A673 (cell line): ENCODE data around the gene BNIPL. TPM values are rescaled to one million over a fixed set of nuclear protein-coding genes. Genes with fewer than 3 reads are reported as not detected.

ENCODE experiments used
- BruUV-seq: library from RNA; stranded (reverse); fragments of 400-500 nt; replicated peaks from 2 replicates; lab custom pipeline; 2021; lab: Mats Ljungman, UMichigan
- CTCF ChIA-PET: fragments of 300-600 bp; sonication (Branson Sonifier 250); formaldehyde crosslinking; loops from one replicate; lab custom pipeline; 2022; ENCODE audit warnings: antibody characterized with exemption; lab: Charles Lee
- POLR2A ChIA-PET: fragments of 300-600 bp; sonication (Branson Sonifier 250); formaldehyde crosslinking; loops from one replicate; lab custom pipeline; 2022; ENCODE audit warnings: antibody characterized with exemption; ENCODE audit not compliant: low non-redundant PET; lab: Charles Lee
- DNase-seq: peaks from one replicate; pipeline ENCODE4 v3.0.0-alpha.2; 2015; ENCODE audit warnings: low spot score
- H3K27ac ChIP-seq: fragments of 200-600 bp; sonication (generic); 2 replicates; pipeline ENCODE4 v1.5.1; 2016; ENCODE audit warnings: mixed run types, low read depth, mild to moderate bottlenecking, mixed read lengths, antibody characterized with exemption, low read length; ENCODE audit not compliant: poor library complexity, severe bottlenecking
- H3K27me3 ChIP-seq: fragments of 200-600 bp; sonication (generic); replicated peaks from 2 replicates; pipeline ENCODE4 v1.6.1; 2017; ENCODE audit warnings: mixed run types, low read depth, mild to moderate bottlenecking, mixed read lengths, antibody characterized with exemption, low read length; ENCODE audit not compliant: insufficient read depth, poor library complexity
- H3K36me3 ChIP-seq: fragments of 200-600 bp; sonication (generic); 2 replicates; pipeline ENCODE4 v1.6.1; 2016; ENCODE audit warnings: mixed run types, mild to moderate bottlenecking, mixed read lengths, antibody characterized with exemption, low read length; ENCODE audit not compliant: insufficient read depth, poor library complexity, severe bottlenecking
- H3K4me1 ChIP-seq: fragments of 200-600 bp; sonication (generic); 2 replicates; pipeline ENCODE4 v1.6.1; 2017; ENCODE audit warnings: mixed run types, mild to moderate bottlenecking, mixed read lengths, antibody characterized with exemption, low read length; ENCODE audit not compliant: insufficient read depth, poor library complexity, severe bottlenecking
- H3K4me3 ChIP-seq: fragments of 200-600 bp; sonication (generic); 2 replicates; pipeline ENCODE4 v1.5.1; 2016; ENCODE audit warnings: low read depth, mixed run types, mild to moderate bottlenecking, mixed read lengths, low read length; ENCODE audit not compliant: poor library complexity, severe bottlenecking
- H3K9me3 ChIP-seq: fragments of 200-600 bp; sonication (generic); 2 replicates; pipeline ENCODE4 v1.6.1; 2016; ENCODE audit warnings: mixed run types, low read depth, mild to moderate bottlenecking, mixed read lengths, antibody characterized with exemption, low read length; ENCODE audit not compliant: poor library complexity, severe bottlenecking
- CTCF ChIP-seq: fragments of 300-800, 200-600 bp; sonication (generic); conservative IDR thresholded peaks from 2 replicates; pipeline ENCODE4 v1.5.1; 2017; ENCODE audit warnings: low read depth, mild to moderate bottlenecking, antibody characterized with exemption, low read length, moderate library complexity, mixed read lengths
- EZH2 ChIP-seq: fragments of 200-600 bp; sonication (generic); IDR thresholded peaks from 2 replicates; pipeline ENCODE4 v1.6.1; 2017; ENCODE audit warnings: borderline replicate concordance, low read depth, mild to moderate bottlenecking, mixed read lengths, antibody characterized with exemption, low read length; ENCODE audit not compliant: poor library complexity, severe bottlenecking
- intact Hi-C: fragments of 100-400 bp; cut with micrococcal nuclease; formaldehyde crosslinking; loops from one replicate; pipeline ENCODE4 v1.10.0; 2022; ENCODE audit not compliant: unreplicated experiment
- total RNA-seq: library from RNA; stranded (reverse); gene quantifications from 2 replicates; pipeline ENCODE4 v1.2.3, GENCODE V29; 2021

The BNIPL gene
- total RNA-seq, 1 experiment from 2014 or later = 3.5 TPM

GRCh38 chr1:151085953-151086559, 49.7 kb downstream of the BNIPL start:
- Histone ChIP-seq H3K9me3 (no peaks in the 10 kb centered on the region), H3K36me3 (no peaks in the 10 kb centered on the region), H3K27me3 (no peaks in the 10 kb centered on the region), H3K27ac (peak overlapping the region; percentile 42), H3K4me3 (no peak overlapping the region), H3K4me1 (no peaks in the 10 kb centered on the region)
- no peak for DNase-seq
- POLR2A ChIA-PET = interaction anchor here (0.6 kb wide), 1 partner anchor 45 kb away, joined by 3 read pairs; no protein-coding TSS in a partner anchor
- CTCF ChIA-PET = interaction anchor here (1.3 kb wide), 1 partner anchor 14 kb away, joined by 3 read pairs; no protein-coding TSS in a partner anchor
- TF ChIP-seq EZH2 (no peak), CTCF (no peak)
- intact Hi-C loops = no loop called here
- no TSS peak for BruUV-seq

Other genes starting within 250 kb of the BNIPL start
- gene CTSK, start 228.3 kb upstream of the BNIPL start, total RNA-seq = 12.3 and 14.3 TPM in 2 replicates
- gene ARNT, start 160.0 kb upstream of the BNIPL start, total RNA-seq = 31.2 and 38.2 TPM in 2 replicates
- not detected in 2 replicates for gene CTXND2, start 149.4 kb upstream of the BNIPL start, total RNA-seq
- gene SETDB1, start 110.2 kb upstream of the BNIPL start, total RNA-seq = 66.5 and 71.0 TPM in 2 replicates
- 222 and 239 TPM in 2 replicates for gene CERS2, start 61.8 kb upstream of the BNIPL start, total RNA-seq
- gene ANXA9, start 54.3 kb upstream of the BNIPL start, total RNA-seq = not detected in 2 replicates
- 11.6 and 16.9 TPM in 2 replicates for gene MINDY1, start 29.7 kb upstream of the BNIPL start, total RNA-seq
- gene PRUNE1, start 28.1 kb upstream of the BNIPL start, total RNA-seq = 19.3 and 21.4 TPM in 2 replicates
- gene C1orf56, start 11.2 kb downstream of the BNIPL start, total RNA-seq = 2.9 and 3.9 TPM in 2 replicates
- gene CDC42SE1, start 23.0 kb downstream of the BNIPL start, total RNA-seq = 57.5 and 63.8 TPM in 2 replicates
- gene MLLT11, start 23.8 kb downstream of the BNIPL start, total RNA-seq = 91.9 and 108 TPM in 2 replicates
- gene GABPB2, start 34.2 kb downstream of the BNIPL start, total RNA-seq = 11.1 and 12.5 TPM in 2 replicates
- 4.7 and 8.9 TPM in 2 replicates for gene SEMA6C, start 110.0 kb downstream of the BNIPL start, total RNA-seq
- gene TNFAIP8L2, start 120.1 kb downstream of the BNIPL start, total RNA-seq = not detected in 2 replicates
- 7.7 and 8.1 TPM in 2 replicates for gene LYSMD1, start 129.3 kb downstream of the BNIPL start, total RNA-seq
- 57.5 and 59.6 TPM in 2 replicates for gene SCNM1, start 129.6 kb downstream of the BNIPL start, total RNA-seq
- 1.4 and 2.8 TPM in 2 replicates for gene TMOD4, start 139.4 kb downstream of the BNIPL start, total RNA-seq
- gene VPS72, start 153.6 kb downstream of the BNIPL start, total RNA-seq = 113 and 114 TPM in 2 replicates
- gene PIP5K1A, start 162.0 kb downstream of the BNIPL start, total RNA-seq = 109 and 115 TPM in 2 replicates
- gene PSMD4, start 218.1 kb downstream of the BNIPL start, total RNA-seq = 312 and 339 TPM in 2 replicates
- gene ZNF687, start 245.7 kb downstream of the BNIPL start, total RNA-seq = 26.4 and 30.2 TPM in 2 replicates